ENCODE results near the gene COX6B2. TPM values are rescaled to one million over a fixed set of nuclear protein-coding genes. Genes with fewer than 3 reads are reported as not detected.

COX6B2 gene
- total RNA-seq, 1 donor from 2014 or later = 0.26 TPM

DNA sequence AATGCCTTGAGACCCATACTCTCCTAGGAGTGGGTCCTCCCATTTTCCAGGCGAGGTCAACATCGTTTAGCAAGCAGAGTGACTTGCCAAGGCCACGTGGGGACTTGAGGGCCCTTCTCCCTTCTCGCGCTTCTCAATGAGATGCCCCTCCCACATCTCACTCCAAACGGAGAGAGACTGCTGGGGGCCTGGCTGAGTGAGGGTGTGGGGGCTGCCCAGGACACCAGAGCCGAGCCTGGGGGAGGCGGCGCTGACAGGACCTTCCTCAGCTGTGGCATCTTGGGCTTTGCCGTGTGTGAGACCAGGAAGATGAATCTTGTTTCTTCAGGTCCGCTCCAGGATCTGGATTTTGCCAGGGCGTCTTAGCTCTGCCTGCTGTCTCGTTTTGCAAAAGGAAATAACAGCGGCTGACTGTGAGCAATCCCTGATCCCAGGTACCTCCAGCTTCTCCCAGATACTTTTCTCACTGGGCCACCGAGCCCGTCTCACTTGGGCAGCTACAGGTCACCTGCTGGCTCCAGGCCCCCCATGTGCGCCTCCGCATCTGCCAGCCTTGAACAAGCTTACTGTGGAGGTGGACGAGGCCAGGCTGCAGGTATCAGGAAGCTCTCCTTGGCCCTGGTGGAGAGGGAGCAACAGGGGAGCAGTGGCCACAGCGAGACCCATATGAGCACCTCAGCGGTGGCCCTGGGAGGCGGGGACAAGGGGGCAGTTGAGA is 6.0 kb downstream of the COX6B2 start:
- intact Hi-C loops (cut with micrococcal nuclease) = no loop called here
- H3K27ac Mint-ChIP-seq = no peak overlapping the region
- H3K27me3 Mint-ChIP-seq (ENCODE audit: insufficient read depth) = peaks cover 20% of the 10 kb centered on the region

DNA sequence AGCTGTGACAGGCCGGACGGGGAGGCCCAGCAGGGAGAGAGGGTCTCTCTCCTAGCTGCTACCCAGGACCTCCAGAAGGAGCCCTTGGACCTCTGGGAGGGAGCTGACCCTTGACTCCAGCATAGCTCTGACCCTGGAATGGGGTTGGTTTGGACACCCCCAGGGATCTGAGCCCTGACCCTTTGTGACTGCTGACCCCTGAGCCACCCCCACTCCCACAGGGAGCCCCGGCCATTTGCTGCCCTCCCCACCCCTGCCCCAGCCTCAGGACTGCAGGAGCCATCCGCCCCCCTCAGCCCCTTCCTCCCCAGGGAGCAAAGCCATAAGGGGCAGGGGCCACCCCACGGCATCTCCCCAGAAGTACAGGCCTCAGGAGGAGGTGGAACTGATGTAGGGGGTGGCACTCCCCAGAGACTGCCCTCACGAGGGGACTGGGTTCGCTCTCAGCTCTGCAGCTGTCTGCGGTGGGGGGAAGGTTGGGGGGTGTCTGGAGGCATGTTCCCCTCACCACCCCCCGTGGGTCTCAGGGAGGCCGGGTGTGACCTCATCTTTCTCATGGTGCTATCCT is 7.0 kb downstream of the COX6B2 start:
- peaks cover 5% of the 10 kb centered on the region for H3K36me3 Mint-ChIP-seq (ENCODE audit: low read depth)
- H3K27ac Mint-ChIP-seq = no peak overlapping the region
- H3K4me3 Mint-ChIP-seq = no peak overlapping the region
- intact Hi-C loops (cut with micrococcal nuclease) = no loop called here
- H3K9me3 Mint-ChIP-seq = no peaks in the 10 kb centered on the region
- H3K4me1 Mint-ChIP-seq (ENCODE audit: low read depth) = peaks cover 15% of the 10 kb centered on the region
- H3K27me3 Mint-ChIP-seq (ENCODE audit: insufficient read depth) = peaks cover 11% of the 10 kb centered on the region
- DNase-seq (ENCODE audit: low spot score) = no peak

More for the DNA sequence above, 6.0 kb downstream of the COX6B2 start:
- DNase-seq (ENCODE audit: low spot score) = no peak
- Mint-ChIP-seq H3K36me3 (ENCODE audit: low read depth) (peaks cover 3% of the 10 kb centered on the region), H3K9me3 (no peaks in the 10 kb centered on the region), H3K4me1 (ENCODE audit: low read depth) (peaks cover 25% of the 10 kb centered on the region), H3K4me3 (no peak overlapping the region)

DNA sequence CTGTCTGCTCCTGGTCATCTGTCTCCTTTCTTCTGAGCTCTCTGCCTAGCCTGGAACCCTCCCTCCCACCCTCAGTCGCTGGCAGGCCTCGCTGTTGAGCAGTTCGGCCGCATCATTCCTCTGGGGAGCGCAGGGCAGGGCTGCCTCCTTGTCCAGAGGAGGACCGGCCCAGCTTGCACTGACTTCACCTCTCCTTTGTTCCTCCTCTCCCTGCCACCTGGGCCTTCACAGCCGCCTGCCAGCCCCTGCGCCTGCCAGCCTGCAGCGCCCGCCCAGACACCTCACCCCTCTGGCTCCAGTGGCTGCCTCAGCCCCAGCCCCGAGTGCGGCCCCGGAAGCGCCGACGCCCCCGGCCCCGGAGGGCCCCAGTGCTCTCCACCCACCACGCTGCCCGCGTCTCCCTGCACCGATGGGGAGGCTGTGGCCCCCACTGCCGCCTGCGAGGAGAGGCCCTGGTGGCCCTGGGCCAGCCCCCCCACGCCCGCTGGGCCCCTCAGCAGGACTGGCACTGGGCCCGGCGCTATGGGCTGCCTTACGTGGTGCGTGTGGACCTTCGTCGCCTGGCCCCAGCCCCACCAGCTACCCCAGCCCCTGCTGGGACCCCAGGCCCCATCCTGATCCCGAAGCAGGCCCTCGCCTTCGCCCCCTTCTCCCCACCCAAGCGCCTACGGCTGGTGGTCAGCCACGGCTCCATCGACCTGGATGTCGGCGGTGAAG is 7.6 kb downstream of the COX6B2 start:
- intact Hi-C loops (cut with micrococcal nuclease) = no loop called here
- Mint-ChIP-seq H3K9me3 (no peaks in the 10 kb centered on the region), H3K4me3 (no peak overlapping the region), H3K4me1 (ENCODE audit: low read depth) (peaks cover 10% of the 10 kb centered on the region), H3K36me3 (ENCODE audit: low read depth) (peaks cover 5% of the 10 kb centered on the region), H3K27me3 (ENCODE audit: insufficient read depth) (peaks cover 6% of the 10 kb centered on the region), H3K27ac (no peak overlapping the region)
- DNase-seq (ENCODE audit: low spot score) = no peak

DNA sequence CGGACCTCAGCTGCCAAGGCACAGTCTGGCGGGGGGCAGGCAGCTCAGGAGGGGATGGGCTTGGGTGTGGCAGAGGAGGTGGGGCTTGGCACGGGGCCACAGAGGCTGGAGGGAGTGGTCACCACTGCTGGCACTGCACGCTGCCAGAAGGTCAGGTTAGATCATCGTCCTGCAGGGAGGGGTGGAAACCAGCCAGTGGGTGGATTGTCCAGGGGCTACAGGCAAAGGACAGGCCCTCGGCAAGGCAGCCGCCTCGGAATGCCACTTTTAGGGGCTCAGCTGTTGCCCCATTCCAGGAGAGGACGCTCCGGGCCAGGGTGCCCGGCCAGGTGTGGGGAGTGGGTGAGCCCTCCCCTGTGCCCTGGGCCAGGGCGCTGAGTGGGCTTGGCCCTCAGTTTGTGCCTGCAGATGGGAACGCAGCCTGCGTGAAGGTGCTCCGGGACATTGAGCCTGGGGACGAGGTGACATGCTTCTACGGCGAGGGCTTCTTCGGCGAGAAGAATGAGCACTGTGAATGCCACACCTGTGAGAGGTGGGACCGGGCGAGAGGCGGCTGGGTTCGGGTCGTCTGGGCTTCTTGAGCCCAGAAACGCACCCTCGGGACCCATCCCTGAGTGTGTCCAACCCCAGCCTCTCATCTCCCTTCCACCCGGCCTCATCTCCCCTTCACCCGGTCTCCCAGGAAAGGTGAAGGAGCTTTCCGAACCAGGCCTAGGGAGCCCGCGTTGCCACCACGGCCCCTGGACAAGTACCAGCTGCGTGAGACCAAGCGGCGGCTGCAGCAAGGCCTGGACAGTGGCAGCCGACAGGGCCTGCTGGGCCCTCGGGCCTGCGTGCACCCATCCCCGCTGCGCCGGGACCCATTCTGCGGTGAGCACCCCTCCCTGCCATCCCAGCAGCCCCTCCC is 8.4 kb downstream of the COX6B2 start:
- DNase-seq (ENCODE audit: low spot score) = no peak
- H3K4me3 Mint-ChIP-seq = no peak overlapping the region
- no peaks in the 10 kb centered on the region for H3K27me3 Mint-ChIP-seq (ENCODE audit: insufficient read depth)
- no peaks in the 10 kb centered on the region for H3K9me3 Mint-ChIP-seq
- intact Hi-C loops (cut with micrococcal nuclease) = no loop called here
- no peak overlapping the region for H3K27ac Mint-ChIP-seq
- H3K4me1 Mint-ChIP-seq (ENCODE audit: low read depth) = peaks cover 7% of the 10 kb centered on the region
- H3K36me3 Mint-ChIP-seq (ENCODE audit: low read depth) = peaks cover 7% of the 10 kb centered on the region

DNA sequence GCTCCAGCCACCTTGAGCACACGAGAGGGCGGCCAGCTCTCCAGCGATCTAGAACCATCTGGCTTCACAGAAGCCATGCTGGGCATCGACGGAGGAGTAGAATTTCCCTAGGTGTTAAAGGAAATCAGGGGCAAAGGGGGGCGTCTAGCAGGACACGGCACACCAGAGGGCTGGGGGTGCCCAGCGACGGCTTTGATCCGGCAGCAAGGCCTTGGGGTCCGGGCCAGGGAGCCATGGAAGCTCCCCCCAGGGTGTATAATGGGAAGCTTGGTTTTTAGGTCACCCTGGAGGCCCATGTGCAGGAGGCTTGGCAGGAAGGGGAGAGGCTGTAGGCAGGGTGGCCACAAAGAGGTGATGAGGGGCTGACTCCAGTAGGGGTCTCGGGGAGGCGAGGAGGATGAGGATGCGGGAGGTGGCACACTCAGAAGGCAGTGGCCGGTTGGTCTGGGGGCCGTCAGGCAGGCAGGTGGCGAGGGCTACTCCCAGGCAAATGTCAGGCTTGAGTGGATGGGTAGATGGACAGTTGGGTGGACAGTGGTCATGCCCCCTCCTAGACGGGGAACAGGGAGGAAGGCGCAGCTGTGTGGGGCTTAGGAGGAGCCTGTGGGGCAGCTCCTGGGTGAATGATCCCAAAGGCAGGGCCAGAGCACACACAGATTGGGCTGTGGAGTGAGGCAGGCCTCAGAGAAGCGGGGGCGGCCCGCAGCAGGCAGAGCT is 9.3 kb downstream of the COX6B2 start:
- no peak overlapping the region for H3K4me3 Mint-ChIP-seq
- no peak overlapping the region for H3K27ac Mint-ChIP-seq
- intact Hi-C loops (cut with micrococcal nuclease) = no loop called here

DNA sequence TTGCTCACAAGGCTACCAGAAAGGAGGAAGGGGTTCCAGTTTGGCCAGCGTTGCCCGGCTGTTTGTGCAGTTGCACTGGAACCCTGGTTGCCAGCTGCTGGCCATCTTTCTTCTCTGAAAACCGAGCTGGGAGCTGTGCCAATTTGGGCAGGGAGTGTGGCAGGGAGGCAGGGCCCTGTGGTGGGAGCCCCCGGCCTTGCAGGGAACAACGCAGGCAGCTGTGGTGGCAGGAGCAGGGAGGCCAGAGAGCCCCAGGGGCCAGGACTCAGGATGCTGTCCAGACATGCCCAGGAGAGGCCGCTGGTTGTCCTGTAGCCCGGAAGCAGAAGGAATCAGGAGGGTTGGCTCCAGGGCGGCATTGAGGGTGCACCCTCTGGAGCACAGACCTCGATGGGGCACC is 10.1 kb downstream of the COX6B2 start:
- no peak overlapping the region for H3K4me3 Mint-ChIP-seq
- intact Hi-C loops (cut with micrococcal nuclease) = no loop called here
- peaks cover 5% of the 10 kb centered on the region for H3K4me1 Mint-ChIP-seq (ENCODE audit: low read depth)
- no peak for DNase-seq (ENCODE audit: low spot score)
- H3K27me3 Mint-ChIP-seq (ENCODE audit: insufficient read depth) = no peaks in the 10 kb centered on the region
- H3K36me3 Mint-ChIP-seq (ENCODE audit: low read depth) = peaks cover 8% of the 10 kb centered on the region
- H3K9me3 Mint-ChIP-seq = no peaks in the 10 kb centered on the region
- H3K27ac Mint-ChIP-seq = no peak overlapping the region

More for the DNA sequence above, 9.3 kb downstream of the COX6B2 start:
- H3K36me3 Mint-ChIP-seq (ENCODE audit: low read depth) = peaks cover 7% of the 10 kb centered on the region
- no peaks in the 10 kb centered on the region for H3K27me3 Mint-ChIP-seq (ENCODE audit: insufficient read depth)
- peaks cover 5% of the 10 kb centered on the region for H3K4me1 Mint-ChIP-seq (ENCODE audit: low read depth)
- H3K9me3 Mint-ChIP-seq = no peaks in the 10 kb centered on the region
- DNase-seq (ENCODE audit: low spot score) = no peak

DNA sequence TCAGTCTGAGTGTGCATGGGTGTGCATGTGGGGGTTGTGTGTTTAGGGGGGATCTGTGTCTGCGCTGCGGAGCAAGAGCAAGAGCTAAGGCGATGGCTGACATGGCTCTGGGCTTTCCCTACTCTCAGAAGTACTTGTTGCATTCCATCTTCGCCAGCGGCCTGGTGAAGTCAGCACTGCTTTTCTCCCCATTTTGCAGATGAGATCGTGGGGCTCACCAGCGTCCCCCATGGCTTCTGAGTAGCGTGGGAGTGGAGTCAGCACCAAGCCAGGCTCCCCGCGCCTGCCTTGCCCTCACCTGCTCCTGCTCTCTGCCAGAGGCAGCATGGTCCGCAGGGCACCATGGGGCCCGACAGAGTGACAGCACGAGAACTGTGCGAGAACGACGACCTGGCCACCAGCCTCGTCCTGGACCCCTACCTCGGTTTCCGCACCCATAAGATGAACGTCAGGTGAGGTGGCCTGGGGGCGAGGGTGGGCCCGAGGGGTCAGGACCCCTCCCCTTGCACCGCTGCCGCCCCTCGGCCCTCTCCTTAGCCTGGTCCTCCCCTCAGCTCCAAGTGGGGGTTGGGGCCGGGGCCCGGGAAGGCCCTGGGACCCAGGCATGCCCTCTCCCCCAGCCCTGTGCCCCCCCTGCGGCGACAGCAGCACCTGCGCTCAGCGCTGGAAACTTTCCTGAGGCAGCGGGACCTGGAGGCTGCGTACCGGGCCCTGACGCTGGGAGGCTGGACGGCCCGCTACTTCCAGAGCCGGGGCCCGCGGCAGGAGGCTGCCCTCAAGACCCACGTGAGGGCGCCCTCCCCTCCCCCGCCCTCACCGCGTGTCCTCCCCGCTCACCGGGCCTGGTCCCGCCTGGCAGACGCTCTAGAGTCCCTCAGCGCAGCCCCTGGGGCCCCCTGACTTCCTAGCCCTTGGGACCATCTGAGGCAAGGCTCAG is 12.7 kb downstream of the COX6B2 start:
- peaks cover 14% of the 10 kb centered on the region for H3K4me1 Mint-ChIP-seq (ENCODE audit: low read depth)
- no peaks in the 10 kb centered on the region for H3K9me3 Mint-ChIP-seq
- intact Hi-C loops (cut with micrococcal nuclease) = no loop called here
- H3K4me3 Mint-ChIP-seq = peak overlapping the region; percentile 71
- H3K27me3 Mint-ChIP-seq (ENCODE audit: insufficient read depth) = peaks cover 2% of the 10 kb centered on the region
- H3K36me3 Mint-ChIP-seq (ENCODE audit: low read depth) = peaks cover 8% of the 10 kb centered on the region
- DNase-seq (ENCODE audit: low spot score) = no peak
- H3K27ac Mint-ChIP-seq = peak overlapping the region; percentile 63

DNA sequence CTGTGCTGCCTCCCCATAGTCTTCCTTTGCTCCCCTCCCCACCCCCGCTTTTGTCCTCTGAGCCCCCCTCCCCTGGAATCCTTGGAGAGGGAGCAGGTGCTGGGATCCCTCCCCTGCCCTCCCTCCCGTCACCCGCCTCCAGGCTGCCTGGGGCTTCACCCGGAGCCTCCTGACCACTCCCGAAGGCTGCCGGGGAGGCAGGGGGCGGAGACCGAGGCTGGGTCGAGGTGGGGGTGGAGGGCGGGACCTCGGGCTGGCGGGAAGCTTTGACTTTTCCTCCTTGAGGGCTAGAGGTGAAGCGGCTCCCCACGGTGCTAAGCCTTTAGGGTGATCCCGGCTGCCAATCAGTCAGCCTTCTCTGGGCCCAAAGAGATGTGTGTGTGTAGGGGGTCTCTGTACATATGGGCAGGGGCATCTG is 13.3 kb downstream of the COX6B2 start:
- peaks cover 14% of the 10 kb centered on the region for H3K4me1 Mint-ChIP-seq (ENCODE audit: low read depth)
- peak overlapping the region; percentile 86 for H3K4me3 Mint-ChIP-seq
- intact Hi-C loops (cut with micrococcal nuclease) = no loop called here
- peaks cover 9% of the 10 kb centered on the region for H3K27me3 Mint-ChIP-seq (ENCODE audit: insufficient read depth)
- peak; percentile 56 for DNase-seq (ENCODE audit: low spot score)
- H3K36me3 Mint-ChIP-seq (ENCODE audit: low read depth) = peaks cover 8% of the 10 kb centered on the region
- H3K9me3 Mint-ChIP-seq = no peaks in the 10 kb centered on the region
- H3K27ac Mint-ChIP-seq = peak overlapping the region; percentile 94

DNA sequence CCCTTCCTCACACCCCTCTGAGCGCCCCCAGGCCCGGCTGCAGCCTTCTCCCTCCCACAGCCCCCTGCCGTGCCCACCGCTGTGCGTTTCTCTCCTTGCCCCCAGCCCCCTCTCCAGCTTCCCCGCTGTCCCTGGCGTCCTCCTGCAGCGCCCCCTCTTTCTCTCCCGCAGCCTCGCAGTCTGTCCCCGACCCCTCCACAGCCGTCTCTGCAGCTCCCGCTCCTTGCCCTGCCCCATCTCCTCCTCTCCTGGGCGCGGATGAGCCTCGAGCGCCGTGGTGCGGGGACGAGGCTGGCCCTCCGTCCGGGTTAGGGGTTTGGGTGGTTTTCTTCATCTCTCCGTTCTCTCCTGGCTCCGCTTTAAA is 13.8 kb downstream of the COX6B2 start:
- H3K4me1 Mint-ChIP-seq (ENCODE audit: low read depth) = peaks cover 14% of the 10 kb centered on the region
- DNase-seq (ENCODE audit: low spot score) = no peak
- H3K36me3 Mint-ChIP-seq (ENCODE audit: low read depth) = peaks cover 8% of the 10 kb centered on the region
- no peaks in the 10 kb centered on the region for H3K9me3 Mint-ChIP-seq
- peaks cover 9% of the 10 kb centered on the region for H3K27me3 Mint-ChIP-seq (ENCODE audit: insufficient read depth)
- H3K4me3 Mint-ChIP-seq = peak overlapping the region; percentile 86
- H3K27ac Mint-ChIP-seq = peak overlapping the region; percentile 94
- intact Hi-C loops (cut with micrococcal nuclease) = no loop called here

DNA sequence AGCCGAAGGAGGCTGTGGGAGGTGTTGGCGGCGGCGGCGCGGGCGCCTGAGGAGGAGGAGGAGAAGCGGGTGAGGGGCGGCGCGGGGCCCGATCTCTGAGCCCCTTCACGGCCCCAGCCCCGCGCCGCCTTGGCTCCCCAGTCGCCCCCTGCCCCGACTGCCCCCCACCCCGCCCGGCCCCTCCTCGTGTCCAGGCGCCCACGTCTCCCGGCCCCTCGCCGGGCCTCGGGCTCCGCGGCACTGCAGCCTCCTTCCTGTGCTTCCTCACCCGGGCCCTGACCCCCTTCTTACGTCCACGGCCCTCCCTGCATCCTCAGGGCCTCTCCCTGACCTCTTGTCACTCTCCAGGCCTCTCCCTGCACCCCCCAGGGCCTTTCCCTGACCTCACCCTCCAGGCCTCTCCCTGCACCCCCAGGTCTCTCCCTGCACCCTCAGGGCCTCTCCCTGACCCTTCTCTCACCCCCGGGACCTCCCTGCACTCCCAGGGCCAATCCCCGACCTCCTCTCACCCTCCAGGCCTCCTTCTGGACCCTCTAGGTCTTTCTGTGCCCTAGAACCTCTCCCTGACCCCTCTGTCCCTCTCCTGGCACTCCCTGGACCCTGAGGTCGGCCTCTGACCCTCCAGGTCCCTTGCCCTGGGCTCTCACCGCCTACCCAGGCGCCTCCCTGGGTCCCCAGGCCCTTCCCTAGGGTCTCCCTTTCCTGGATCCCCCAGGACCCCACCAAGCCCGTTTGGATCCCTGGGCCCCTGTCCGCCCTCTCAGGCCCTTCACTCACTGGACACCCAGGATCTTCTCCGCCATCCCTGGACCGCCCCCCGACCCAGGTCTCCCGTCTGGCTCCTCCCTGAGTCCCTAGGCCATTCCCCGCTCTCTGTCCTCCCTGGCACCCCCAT is 14.4 kb downstream of the COX6B2 start:
- Mint-ChIP-seq H3K4me1 (ENCODE audit: low read depth) (peaks cover 14% of the 10 kb centered on the region), H3K36me3 (ENCODE audit: low read depth) (peaks cover 8% of the 10 kb centered on the region), H3K9me3 (no peaks in the 10 kb centered on the region), H3K27ac (peak overlapping the region; percentile 99), H3K27me3 (ENCODE audit: insufficient read depth) (peaks cover 9% of the 10 kb centered on the region), H3K4me3 (peak overlapping the region; percentile 96)
- DNase-seq (ENCODE audit: low spot score) = no peak
- intact Hi-C loops (cut with micrococcal nuclease) = loop anchor here (1.0 to 5.0 kb wide), 17 partner anchors 14 to 891 kb away; partner anchors contain the start of genes COX6B2, DNAAF3, FIZ1 and HSPBP1
